IPS-NIHi7 (cell line): ENCODE results near the gene CACHD1.
"Not testable (repeated sequence)": the region's sequence is repeated elsewhere in the genome, so short reads cannot be mapped to it uniquely, and the experiment has no call there.

Source experiments
- DNase-seq: peaks from one replicate; pipeline ENCODE4 v3.0.0; 2012; ENCODE audit warnings: mixed read lengths; ENCODE audit errors: extremely low spot score

Gene CACHD1

DNA sequence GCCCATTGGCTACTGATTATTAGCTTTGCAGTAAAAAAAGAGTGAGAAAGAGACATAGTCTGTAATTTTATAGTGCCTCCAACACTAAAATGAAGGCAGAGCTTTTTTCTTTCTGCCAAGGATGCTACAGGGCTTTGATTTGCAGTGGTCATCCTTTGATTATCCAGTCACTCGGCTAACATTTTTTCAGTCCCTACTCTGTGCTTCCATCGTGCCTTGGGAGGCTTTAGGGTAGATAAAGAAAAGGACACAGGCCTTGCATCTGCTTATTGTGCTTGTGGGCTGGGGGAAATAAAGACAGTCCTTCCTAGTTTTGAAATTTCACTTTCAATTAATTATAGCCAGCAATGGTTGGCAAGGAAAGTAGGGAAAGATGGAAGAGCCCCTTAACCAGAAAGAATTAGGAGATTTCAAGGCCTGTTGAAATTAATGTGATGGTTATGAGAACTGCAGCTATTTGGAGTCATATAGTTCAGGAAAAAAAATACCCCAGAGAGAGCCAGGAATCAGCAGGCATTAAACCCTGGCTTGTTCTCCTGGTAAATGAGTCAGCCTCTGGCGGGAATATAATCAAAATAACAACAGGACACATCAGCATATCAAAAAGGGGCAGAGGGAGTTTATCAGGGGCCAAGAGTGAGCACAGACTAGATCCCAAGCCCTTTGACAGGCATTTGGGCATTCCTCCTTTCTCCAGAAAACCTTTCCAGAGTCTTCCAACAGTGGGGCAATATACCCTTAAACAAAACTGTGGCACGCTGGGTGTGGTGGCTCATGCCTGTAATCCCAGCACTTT, 27.4 kb downstream of the CACHD1 start:
- DNase-seq = peak; percentile 63

DNA sequence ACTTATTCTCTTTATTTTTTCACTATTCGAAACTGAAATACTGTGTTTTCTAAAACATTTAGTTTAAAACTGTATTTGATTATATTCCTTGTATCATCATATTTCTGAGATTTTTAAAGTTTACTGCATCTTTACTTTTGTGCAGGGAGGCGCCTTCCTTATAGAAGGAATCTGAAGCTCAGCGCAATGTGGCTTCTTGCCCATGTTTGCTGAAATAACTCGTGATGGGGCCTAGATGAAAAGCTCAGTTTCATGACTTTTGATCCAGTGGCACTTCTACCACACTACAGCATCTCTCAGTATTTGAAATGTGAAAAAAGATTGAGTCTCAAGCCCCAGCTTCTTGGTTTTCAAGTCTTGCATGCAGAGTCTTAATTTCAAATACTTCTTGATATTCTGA, 28.4 kb downstream of the CACHD1 start:
- DNase-seq = no peak

DNA sequence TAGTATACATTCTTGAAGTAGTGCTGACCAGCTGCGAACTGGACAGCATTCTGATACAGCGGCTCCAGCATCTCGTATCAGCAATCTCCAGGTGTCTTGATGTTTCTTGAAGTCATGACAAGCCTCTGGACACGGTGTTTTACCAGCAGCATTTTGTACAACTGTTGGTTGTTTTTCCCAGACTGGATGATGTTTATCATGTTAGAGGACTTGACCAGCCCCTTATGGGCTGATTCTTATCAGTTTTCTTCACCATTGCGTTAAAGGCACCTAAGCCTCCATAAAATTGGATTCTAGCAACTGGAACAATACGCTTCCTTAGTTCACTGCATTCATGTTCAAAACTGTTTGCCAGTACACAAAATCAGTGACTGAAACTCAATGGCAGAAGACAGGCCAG, 29.1 kb downstream of the CACHD1 start:
- DNase-seq = no peak

DNA sequence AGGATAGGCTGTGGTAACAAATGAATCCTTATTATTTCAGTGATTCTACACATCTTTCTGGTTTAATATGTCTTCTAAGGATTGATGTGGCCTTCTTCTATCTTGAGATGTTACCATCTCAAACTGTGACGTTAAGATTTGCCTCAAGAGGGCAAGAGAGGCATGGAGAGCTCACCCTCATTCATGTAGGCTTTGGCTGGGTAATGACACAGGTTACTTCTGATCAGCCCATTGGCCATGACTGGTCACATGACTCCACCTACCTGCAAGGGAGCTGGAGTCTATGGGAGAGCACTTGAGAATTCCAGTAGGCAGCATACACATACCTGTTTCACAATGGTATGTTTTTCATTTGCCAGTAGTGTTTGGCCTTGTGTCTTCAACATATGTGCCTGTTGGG, 30.0 kb downstream of the CACHD1 start:
- peak; percentile 52 for DNase-seq

DNA sequence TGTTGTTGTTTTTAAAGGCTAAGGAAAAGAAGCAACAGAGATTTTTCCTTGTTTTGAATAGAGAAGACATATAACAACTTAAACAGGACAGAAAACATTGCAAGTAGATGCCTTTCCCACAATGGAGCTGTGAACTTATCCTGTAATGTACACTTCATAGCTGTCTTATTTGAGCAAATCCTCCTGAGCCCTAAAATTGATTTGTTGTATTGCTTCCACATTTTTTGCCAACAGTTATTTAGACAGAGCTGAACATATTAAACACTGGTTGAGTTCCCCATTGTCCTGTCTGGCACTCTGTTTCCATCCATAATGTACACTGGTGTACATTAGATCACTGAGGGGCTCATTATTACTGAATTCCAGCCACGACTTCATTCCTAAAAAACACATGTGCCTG, 32.2 kb downstream of the CACHD1 start:
- DNase-seq = no peak

DNA sequence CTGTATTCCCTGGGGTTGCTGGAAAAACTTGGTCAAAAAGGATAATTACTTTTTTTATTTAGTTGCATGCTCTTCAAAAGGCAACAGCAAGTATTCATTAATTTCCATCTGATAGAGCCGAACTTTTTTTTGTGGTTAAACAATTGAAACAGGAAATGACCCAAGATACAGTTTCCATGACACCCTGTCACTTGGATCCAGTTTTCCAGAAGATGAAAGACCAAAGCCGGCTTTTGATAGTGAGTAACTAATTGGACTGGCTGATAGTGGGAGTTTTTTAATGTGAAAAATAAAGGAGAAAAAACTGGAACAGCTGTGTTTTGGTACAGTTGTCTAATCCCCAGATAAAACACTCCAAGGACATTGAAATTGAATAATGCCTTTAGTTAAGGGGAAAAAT, 33.0 kb downstream of the CACHD1 start:
- no peak for DNase-seq

DNA sequence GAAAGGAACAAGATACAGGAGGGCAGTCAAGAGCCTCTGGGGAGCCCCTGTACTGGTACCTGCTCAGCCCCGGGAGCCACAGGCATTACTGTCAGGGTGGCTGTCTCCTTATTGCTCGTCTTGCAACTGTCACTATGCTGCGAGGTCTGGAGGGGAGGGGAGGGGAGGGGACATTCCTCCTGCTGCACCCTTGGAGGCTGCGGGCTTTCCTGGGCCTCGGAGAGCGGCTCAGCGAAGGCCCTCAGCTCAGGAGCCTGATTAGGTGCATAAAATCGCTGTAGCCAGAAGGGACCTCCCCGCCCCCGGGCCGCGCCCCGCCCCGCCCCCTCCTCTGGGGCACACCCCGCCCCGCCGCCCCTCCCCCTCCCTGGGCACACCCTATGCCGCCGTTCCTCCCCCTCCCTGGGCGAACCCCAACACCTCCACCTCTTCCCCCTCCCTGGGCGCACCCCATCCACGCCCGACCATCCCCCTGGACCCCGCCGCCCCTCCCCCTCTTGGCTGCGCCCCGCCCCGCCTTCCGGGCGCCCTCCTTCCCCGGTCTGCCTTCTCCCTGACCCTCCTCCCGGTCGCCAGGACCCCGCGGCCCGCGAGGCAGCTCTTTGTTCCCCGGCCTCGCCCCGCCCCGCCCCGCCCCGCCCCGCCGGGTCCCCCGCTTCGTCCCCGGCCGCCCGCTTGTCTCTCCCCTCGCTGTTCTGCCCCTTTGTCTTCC, 35.5 kb downstream of the CACHD1 start:
- DNase-seq = peak; percentile 79

DNA sequence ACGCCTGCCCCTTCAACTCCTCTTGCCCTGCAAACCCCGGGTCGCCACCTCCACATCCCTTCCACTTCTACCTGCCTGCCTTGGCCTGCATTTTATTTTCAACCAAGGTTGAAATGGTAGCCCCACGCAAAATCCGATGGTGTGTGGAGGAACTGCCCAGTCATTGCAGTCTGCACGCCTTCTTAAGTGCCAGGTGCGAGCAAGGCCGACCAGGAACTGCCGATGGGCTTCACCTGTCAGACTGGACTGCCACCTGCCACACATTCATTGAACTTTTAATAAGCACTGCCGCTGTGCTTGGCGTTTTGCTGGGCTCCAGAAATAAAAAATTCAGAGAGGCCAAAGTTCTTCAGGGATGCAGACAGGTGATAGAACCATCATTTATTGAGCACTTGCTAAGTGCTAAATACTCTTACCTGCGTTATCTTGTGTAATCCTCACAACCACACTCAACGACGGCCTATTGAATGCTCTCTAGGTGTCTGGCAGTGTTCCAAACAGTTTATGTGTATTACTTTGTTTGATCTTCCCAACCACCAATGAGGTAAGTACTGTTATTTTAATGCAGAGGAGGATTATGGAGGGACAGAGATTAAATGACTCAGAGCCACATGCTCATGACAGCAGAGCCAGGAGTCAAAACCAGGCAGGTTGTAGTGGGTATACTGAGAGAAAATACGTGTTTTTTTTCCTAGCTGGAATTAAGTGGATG, 36.2 kb downstream of the CACHD1 start:
- DNase-seq = no peak

DNA sequence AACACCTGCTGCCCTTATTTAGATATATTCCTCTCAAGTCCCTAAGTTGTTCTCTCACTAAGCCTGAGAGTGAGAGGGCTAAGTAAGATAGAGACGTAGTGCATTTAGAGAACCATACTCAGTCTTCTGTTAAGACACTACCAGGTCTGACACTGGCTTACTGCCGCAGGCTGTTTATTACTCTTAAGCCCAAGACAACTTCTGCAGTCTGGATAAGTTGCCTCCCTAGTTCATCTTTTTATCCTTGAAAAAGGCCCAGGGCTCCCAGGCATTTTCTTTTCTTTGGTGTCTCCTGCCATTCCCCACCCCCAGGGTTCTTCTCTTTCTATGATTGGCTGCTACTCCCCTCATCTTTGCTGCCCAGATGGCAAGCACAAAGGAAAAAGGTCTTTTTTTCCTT, 38.7 kb downstream of the CACHD1 start:
- DNase-seq = no peak

DNA sequence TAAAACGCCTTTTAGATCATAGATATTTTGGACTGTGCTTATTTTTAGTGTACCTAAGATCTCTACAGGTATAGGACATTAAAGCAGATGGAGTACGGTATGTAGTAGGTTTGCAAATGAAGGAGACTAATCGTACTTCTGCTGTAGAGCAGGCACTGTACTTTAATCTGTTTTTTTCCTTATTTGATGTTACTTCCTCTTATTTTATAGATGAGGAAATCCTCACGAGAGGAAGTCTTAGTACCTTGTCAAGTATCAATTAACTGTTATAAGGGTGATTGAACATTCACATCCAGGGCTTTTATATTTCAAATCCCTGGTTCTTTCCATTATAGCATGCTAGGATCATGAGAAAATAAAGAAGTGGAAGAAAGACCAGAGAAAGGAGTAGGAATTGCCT, 41.1 kb downstream of the CACHD1 start:
- DNase-seq = no peak

DNA sequence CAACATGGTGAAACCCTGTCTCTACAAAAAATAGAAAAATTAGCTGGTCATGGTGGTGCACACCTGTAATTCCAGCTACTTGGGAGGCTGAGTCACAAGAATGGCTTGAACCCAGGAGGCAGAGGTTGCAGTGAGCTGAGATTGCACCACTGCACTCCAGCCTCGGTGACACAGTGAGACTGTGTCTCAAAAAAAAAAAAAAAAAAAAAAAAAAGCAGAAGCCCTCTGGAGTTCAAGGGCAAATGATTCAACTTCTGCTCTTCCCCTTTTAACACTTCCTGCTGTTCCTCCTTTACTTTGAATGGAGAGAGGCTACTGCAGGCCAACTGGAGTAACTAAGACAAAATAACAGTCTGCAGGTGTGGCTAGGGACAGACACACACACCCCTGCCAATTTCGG, 42.3 kb downstream of the CACHD1 start:
- not testable (repeated sequence) for DNase-seq

DNA sequence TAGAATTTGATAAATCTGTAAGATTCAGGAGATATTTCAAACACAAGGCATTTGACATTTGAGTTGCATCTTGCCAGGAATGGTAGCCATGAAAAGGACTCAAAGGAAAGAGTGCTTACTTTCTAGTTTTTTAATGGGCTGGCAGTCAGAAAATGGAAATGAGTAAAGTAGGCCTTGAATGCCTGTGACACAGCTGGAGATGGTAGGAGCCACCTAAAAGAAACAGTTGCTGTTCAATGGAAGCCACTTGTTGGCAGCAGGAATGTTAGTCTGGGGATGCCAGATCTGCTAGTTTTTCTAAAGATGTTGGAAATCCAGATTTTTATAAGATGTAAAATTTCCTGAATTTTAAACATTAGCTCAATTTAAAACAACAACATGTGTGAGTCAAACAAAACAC, 43.6 kb downstream of the CACHD1 start:
- DNase-seq = no peak

DNA sequence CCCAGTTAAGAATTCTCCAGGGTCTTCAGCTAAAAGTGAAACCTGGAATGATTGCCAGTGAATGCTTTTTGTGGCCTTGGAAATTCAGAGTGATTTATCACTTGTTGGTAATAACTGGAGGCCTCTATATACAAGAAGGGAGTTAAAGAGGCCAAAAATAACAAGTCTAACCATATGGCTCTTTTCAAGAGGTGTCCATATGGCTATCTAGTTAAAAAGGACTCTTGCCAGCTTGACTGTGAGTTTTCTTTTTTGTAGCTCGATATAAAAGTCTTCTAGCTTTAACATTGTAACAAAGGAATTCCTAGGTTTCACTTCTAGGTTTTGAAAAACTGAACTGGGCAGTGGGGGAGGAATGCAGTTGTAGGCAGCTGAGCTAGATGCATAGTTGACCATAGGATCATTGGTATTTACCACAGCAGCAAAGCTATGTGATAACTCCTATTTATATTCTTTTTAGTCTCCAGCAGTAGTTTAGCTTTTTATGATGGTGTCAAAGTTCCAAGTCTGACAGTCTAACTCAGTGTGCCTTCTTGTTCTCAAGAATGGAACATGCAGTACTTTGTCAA, 44.4 kb downstream of the CACHD1 start:
- DNase-seq = no peak

DNA sequence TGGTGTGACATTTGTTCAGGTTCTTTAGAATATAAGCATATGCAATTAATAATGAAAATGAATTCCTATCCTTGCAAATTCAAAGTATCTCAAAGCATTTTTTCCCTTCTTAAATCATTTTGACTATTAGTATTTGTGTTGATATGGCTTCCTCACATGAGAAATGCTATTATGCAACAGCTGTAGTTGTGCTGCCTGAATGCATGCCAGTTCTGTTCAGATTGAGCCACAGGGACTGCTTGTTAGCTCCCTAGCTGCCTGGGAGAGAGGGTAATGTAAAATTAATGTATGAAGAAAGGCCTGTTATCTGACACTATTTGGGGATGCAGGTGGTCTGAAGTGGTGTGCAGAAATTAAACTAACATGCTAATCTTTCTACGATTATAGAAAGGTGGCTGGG, 45.5 kb downstream of the CACHD1 start:
- no peak for DNase-seq

DNA sequence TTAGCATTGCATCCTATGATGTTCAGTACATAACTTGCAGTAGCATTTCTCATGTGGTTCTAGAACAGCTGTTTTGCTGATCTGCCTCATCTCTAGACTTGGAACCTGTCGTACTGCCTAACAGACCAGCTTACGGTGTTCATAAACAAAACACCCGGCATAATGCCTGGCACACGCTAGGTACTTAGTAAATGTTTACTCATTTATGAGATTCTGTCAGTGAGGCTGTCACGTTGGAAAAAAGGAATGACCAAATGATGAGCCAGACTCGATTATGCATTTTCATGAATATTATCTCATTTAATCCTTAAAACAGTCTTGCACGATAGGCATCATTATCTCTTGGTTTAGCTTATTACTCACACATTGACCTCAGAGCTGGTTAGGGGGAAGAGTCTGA, 46.4 kb downstream of the CACHD1 start:
- DNase-seq = no peak

DNA sequence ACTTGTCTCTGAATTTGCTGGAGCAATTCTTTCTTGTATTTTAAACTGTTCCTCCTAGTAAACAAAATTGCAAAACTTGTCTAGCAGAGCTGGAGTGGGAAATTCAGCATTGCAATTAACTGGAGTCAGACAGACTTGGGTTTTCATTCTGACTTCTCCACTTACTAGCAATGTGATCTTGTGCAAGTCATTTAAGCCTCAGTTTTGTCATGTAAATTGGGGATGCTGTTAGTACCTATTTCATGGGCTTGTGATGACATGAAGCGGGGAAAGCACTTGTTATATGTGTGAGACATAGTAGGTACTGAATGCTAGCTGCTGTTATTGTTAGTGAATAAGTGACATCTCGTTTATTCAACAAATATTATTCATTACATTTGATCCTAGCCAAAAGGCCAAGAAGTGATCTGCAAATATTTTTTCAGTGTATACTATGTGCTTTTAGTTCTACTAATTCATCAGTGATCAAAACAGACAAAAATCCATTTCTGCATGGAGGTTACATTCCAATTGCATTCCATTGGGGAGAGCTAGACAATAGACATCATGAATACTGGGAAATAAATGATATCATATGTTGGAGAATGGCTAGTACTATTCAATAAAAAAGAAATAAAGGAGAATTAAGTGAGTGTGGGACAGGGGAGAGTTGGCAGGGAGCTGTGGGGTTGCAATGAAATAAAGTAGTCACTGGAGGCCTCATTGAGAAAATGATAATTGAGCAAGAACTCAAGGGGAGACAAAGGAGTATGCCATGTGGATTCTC, 47.1 kb downstream of the CACHD1 start:
- no peak for DNase-seq

DNA sequence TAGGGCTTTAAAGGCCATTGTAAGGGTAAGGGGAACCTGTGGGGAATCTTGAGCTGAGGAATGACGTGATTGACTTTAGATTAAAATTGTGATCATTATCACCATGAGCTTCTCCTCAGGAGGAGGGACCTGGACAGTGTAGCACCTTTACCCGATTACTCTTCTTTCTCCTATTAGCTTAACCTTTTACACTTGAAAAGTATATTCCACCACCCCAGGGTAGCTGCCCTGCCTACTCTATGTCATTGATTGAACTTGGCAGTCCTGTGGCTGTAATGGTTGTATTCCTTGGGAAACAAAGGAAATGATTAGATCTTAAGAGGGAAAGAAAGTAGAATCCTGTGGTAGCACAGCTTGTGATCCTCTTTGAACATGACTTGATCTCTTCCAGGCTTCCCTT, 47.7 kb downstream of the CACHD1 start:
- no peak for DNase-seq

DNA sequence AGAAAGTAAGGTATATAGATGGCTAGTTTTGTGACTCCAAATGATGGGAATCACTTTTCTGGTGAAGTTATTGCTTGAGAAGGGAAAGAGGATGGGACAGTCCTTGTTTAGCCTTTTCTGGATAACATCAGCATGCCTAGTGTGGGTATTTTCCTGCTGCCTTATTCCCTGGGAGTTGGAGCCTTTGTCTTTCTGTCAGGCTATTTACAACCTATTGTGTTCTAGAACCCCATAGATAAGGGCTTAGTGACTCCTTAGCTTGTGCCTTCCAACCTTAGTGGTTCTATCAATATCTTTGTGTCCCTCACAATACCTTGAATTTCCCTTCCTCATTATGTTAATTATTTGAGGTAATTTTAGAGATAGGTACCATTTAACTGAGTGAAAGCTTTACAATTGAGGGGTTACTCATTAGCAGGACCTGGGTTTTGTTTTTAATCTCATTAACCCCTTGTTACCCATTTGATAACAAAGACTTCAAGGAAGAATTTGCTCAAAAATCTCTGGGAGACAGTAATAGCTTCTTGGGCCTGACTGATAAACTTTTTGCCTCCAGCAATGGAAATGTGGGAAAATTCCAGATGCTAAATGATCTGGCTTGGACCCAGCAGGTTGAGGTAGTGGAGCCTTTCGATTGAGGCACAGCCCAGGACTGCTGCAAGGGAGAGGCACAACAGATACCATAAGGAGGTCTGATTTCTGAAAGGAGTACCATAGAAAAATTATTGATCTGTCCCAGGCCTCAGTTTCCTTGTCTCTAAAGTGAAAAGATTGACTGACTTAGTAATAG, 49.0 kb downstream of the CACHD1 start:
- no peak for DNase-seq

DNA sequence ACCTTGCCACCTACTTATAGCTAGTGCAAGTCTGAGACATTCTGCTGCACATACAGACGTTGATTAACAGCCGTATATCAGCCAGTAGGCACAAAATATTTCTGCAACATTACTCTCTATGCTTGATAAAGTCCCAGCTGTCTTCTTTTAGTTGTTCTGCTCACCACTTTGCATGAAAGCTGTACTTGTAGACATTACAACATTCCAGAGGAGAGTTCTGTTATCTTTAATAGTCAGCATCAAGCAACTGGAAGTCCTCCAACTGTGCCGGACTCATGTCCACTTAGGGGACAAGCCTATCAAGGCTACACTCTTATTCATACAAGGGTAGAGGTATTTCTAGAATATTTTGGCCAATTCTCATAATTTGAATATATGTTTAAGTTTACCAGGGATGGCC, 50.0 kb downstream of the CACHD1 start:
- no peak for DNase-seq

DNA sequence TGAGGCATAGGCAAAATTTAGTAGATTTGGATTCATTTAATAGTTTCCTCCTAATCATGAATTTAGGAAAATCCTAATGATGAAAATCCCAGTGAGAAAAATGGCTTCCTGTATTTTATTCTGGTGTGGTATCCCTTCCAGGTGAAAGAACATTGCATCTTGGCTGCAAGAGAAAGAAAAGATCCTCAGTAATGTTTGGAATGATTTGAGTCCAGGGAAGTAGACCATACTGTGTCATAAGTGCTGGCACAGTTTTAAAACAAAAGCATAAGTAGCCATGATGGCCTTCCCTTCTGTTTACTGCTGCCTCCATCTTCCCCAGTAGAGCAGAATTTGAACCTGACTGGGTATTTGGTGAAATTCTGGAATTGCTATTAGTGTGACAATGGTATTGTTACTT, 52.8 kb downstream of the CACHD1 start:
- no peak for DNase-seq
